Mammary epithelial cell (primary cell): ENCODE results near the gene RAD9A.

Experiments used
- EZH2 ChIP-seq: IDR thresholded peaks from 2 replicates; pipeline ENCODE4 v1.6.1; 2012; ENCODE audit warnings: low read length, inconsistent platforms, borderline replicate concordance
- TF ChIP-seq, protein P1 (sequence below), 2 donors: IDR thresholded peaks in 1 of 2; conservative IDR thresholded peaks in 1 of 2; 2 replicates each; pipeline ENCODE4 v1.5.1; 2011 to 2012; ENCODE audit warnings: inconsistent platforms in 2 of 2, low read length in 2 of 2, mild to moderate bottlenecking in 2 of 2, control low read depth in 1 of 2, low read depth in 1 of 2; ENCODE audit not compliant: insufficient read depth in 1 of 2; ENCODE audit errors: extremely low read depth in 1 of 2

GRCh38 chr11:67354075-67355022 lies 37.4 kb upstream of the RAD9A start:
- TF ChIP-seq, protein P1, sequence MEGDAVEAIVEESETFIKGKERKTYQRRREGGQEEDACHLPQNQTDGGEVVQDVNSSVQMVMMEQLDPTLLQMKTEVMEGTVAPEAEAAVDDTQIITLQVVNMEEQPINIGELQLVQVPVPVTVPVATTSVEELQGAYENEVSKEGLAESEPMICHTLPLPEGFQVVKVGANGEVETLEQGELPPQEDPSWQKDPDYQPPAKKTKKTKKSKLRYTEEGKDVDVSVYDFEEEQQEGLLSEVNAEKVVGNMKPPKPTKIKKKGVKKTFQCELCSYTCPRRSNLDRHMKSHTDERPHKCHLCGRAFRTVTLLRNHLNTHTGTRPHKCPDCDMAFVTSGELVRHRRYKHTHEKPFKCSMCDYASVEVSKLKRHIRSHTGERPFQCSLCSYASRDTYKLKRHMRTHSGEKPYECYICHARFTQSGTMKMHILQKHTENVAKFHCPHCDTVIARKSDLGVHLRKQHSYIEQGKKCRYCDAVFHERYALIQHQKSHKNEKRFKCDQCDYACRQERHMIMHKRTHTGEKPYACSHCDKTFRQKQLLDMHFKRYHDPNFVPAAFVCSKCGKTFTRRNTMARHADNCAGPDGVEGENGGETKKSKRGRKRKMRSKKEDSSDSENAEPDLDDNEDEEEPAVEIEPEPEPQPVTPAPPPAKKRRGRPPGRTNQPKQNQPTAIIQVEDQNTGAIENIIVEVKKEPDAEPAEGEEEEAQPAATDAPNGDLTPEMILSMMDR (conservative IDR thresholded peaks at IDR 0.05 in 1 of 2, IDR thresholded peaks at IDR 0.05 in 1 of 2; ENCODE audit: extremely low read depth in 1 of 2, insufficient read depth in 1 of 2, low read depth in 1 of 2, low read length in 2 of 2) = no peak
- no peak for TF ChIP-seq EZH2
